ENCODE measurements around the gene CLIC5. TPM values are rescaled to one million over a fixed set of nuclear protein-coding genes. Genes with fewer than 3 reads are reported as not detected.
A peak's percentile ranks its signal among the peaks of the same experiment; 100 is the strongest.
"Not testable (repeated sequence)": the region's sequence is repeated elsewhere in the genome, so short reads cannot be mapped to it uniquely, and the experiment has no call there.

CLIC5 gene
- polyA plus RNA-seq, 1 donor, result 16.5 TPM

GRCh38 chr6:45961125-45961524 is 54.5 kb downstream of the CLIC5 start:
- no peak for DNase-seq

DNA sequence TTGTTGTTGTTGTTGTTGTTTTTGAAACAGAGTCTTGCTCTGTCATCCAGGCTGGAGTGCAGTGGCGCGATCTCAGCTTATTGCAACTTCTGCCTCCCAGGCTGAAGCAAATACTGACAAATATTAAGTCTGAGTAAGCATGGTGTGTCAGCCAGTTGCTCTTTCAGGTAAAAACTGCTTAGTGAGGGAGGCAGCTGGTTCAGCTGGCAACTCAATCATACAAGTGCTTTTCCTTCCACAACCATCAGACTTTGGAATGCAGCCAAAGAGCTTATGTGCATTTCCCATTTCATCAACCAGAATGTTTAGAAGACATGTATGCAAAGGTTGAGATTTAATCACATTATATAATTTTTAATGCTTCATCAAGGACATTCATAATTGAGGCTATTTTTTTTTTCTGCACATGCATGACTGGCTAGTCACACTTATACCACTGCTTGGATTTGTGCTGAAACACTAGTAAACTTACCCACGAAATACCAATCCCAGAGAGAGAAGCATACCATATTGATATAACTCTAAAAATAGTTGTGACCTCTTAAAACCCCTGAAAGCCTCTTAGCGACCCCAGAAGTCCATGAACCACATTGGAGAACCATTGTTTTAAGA is 56.0 kb downstream of the CLIC5 start:
- DNase-seq, result peak; percentile 26

GRCh38 chr6:45956663-45957062 is 59.0 kb downstream of the CLIC5 start:
- no peak for DNase-seq

DNA sequence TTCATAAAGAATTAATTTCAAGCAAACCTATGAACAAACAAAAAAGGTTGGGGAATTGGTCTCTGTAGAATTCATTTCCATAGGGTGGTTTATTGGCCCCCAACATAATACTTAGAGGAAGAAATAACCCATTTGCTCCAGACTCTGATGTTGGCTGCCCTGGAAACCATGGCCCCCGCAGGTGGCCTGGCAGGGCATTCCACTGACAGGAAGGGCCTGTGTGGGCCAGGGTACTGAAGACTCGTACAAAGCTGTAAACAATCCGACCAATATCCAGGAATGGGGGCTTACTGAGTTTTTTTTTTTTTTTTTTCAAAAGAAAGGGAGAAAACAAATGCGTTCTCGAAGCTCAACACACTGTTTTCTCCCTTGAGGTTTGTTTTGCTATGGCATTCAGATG is 59.5 kb downstream of the CLIC5 start:
- DNase-seq, result no peak

- no peak for DNase-seq
These were observed 60.1 kb downstream of the CLIC5 start for GRCh38 chr6:45955597-45955996.

DNA sequence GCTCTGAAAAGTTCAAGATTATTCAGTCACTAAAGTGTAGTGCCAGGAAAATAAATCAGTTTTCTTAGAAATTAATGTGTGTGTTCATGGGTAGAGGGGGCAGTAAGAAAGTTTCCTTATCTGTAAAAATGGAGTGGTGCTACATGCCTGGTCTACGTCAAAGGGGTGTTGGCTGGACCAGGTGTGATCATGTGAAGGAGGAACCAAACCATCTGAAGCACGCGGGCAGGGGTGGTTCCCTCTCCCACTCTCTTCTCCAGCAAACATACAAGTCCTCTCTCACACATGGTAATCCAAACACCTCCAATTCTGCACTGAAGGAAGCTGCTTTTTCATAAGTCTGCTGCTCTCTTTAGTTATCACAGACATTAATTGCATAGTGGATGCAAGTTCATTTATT is 63.1 kb downstream of the CLIC5 start:
- DNase-seq, result no peak

DNA sequence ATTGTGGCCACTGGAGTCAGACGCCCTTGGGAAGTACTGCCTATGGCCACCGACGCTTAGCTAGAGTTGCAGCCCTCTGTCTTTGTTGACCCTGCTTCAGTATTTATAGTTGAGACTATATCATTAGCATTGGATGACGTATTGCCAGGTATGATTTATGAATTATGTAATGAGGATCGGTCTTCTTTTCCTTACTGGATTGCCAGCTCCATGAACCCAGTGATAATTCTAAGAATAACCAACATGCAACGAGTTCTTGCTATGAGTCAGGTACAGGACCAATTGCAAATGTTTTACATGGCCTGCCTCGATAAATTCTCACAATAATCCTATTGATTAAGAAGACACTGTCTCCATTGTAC is 63.5 kb downstream of the CLIC5 start:
- DNase-seq, result no peak

- DNase-seq, result peak; percentile 18
These were observed 64.1 kb downstream of the CLIC5 start for GRCh38 chr6:45951321-45952167.

- no peak for DNase-seq
These were observed 66.4 kb downstream of the CLIC5 start for GRCh38 chr6:45949256-45949655.

GRCh38 chr6:45947807-45948206 is 67.9 kb downstream of the CLIC5 start:
- no peak for DNase-seq

GRCh38 chr6:45946887-45947286 is 68.8 kb downstream of the CLIC5 start:
- DNase-seq, result no peak

DNA sequence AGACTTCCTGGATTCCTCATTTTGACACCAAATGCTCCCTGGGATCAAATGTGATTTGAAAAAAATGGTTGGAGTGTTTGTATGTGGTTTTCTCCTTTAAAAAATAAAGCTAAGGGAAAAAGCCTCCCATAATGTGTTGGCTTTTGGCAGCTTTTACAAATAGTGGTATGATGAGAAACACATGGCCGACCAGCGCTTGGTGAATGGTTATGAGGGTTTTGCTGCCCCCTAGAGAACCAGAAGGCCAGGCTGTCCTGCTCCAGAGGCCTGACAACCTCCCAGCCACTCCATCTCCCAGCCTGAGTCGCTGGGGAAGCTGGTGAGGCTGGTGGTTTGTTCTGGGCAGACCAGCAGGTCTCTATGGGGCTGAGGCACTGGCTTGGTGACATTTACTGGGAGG is 69.3 kb downstream of the CLIC5 start:
- DNase-seq, result peak; percentile 45

GRCh38 chr6:45942953-45943352 is 72.7 kb downstream of the CLIC5 start:
- DNase-seq, result no peak

GRCh38 chr6:45933855-45934254 is 81.8 kb downstream of the CLIC5 start:
- no peak for DNase-seq

DNA sequence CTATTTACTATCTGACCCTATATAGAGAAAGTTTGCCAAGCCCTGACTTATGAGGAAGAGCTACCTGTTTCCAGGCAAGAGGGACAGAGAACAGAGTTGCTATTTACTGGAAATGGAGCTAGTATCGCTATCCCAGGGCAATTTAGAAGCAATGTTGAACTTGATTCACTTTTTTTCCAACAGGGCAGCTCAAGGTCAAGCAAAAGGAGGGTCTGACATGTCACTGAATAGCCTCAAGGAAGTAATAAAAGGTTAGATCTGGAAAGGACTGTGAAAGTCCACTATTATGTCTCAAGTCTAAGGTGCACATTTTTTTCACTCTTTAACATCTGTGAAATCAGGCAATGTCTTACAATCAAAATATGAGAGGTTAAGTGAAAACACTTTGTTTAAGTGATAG is 84.4 kb downstream of the CLIC5 start:
- no peak for DNase-seq

GRCh38 chr6:45930420-45931040 is 85.1 kb downstream of the CLIC5 start:
- peak; percentile 51 for DNase-seq

- no peak for DNase-seq
These were observed 86.0 kb downstream of the CLIC5 start for GRCh38 chr6:45929421-45930361.

- DNase-seq, result no peak
These were observed 86.8 kb downstream of the CLIC5 start for GRCh38 chr6:45928721-45929305.

- no peak for DNase-seq
These were observed 88.0 kb downstream of the CLIC5 start for GRCh38 chr6:45927421-45928320.

DNA sequence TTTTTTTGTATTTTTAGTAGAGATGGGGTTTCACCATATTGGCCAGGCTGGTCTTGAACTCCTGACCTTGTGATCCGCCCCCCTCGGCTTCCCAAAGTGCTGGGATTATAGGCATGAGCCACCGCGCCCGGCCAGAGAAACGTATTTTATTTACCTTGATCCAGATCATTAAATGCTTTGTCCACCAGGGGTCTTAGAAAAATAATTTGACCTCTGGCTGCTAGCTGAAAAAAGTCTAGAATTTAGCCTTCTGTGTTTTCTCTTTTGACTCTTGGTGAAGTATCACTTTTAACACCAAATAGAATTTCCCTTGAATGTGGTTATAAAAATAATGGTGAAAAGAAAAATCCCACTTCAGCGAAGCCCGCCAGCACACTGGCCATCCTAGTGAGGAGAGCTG is 89.2 kb downstream of the CLIC5 start:
- not testable (repeated sequence) for DNase-seq

DNA sequence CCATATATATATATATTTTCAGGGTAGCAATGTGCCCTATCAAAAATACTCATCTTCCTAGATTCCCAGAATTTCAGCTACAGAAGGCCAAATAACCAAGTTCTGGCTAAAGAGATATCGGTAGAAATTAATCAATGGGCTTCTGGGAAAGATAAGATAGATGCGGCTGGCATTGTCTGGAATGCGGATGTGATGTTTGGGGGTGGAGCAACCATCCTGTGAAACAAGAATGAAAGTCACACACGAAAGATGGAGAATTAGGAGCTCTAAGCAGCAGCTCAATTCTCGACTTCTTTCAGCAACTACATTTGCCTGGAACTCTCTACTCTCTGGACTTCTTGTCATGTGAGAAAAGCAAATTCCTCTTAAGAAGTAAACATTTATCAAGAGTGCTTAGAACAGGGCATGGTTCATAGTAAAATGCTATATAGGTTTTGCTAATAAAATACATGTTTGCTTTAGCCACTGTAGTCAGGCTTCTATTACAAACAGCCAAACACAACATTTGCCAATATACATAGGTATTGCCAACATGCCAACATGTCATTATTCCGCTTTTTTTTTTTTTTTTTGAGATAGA is 90.8 kb downstream of the CLIC5 start:
- no peak for DNase-seq
